Parathyroid adenoma (tissue), 2 donors: Measurements from ENCODE around the gene TRMT1L.
"Not testable (repeated sequence)": the region's sequence is repeated elsewhere in the genome, so short reads cannot be mapped to it uniquely, and the experiment has no call there.

Experiments used
- H2AFZ ChIP-seq: fragments of 300-600 bp; sonication (generic); one replicate; pipeline ENCODE4 v1.7.0; 2017; ENCODE audit warnings: antibody characterized with exemption, mild to moderate bottlenecking
- H3K27ac ChIP-seq: fragments of 300-600 bp; sonication (generic); one replicate; pipeline ENCODE4 v1.7.0; 2017
- H3K27me3 ChIP-seq: fragments of 300-600 bp; sonication (generic); one replicate; pipeline ENCODE4 v1.7.0; 2017; ENCODE audit warnings: low read length; ENCODE audit not compliant: control insufficient read depth, insufficient read depth
- H3K36me3 ChIP-seq: fragments of 300-600 bp; sonication (generic); one replicate; pipeline ENCODE4 v1.7.0; 2017; ENCODE audit warnings: low read length; ENCODE audit not compliant: control insufficient read depth, insufficient read depth
- H3K4me1 ChIP-seq: fragments of 300-600 bp; sonication (generic); one replicate; pipeline ENCODE4 v1.7.0; 2017; ENCODE audit warnings: control low read depth
- H3K4me2 ChIP-seq: fragments of 300-600 bp; sonication (generic); one replicate; pipeline ENCODE4 v1.7.0; 2017; ENCODE audit warnings: low read length
- H3K4me3 ChIP-seq: fragments of 300-600 bp; sonication (generic); one replicate; pipeline ENCODE4 v1.7.0; 2017; ENCODE audit warnings: low read depth, low read length
- H3K79me2 ChIP-seq: fragments of 300-600 bp; sonication (generic); one replicate; pipeline ENCODE4 v1.7.0; 2017; ENCODE audit warnings: control low read depth
- H3K9ac ChIP-seq: fragments of 300-600 bp; sonication (generic); one replicate; pipeline ENCODE4 v1.7.0; 2017; ENCODE audit warnings: mild to moderate bottlenecking
- H3K9me3 ChIP-seq: fragments of 300-600 bp; sonication (generic); one replicate; pipeline ENCODE4 v1.7.0; 2017; ENCODE audit warnings: low read length; ENCODE audit not compliant: control insufficient read depth
- TF ChIP-seq, protein P1 (sequence below): fragments of 300-600 bp; sonication (generic); IDR thresholded peaks from one replicate; pipeline ENCODE4 v1.7.0; 2017; ENCODE audit warnings: antibody characterized with exemption, mild to moderate bottlenecking
- donor health status: primary hyperparathyroidism.

The TRMT1L gene, protein sequence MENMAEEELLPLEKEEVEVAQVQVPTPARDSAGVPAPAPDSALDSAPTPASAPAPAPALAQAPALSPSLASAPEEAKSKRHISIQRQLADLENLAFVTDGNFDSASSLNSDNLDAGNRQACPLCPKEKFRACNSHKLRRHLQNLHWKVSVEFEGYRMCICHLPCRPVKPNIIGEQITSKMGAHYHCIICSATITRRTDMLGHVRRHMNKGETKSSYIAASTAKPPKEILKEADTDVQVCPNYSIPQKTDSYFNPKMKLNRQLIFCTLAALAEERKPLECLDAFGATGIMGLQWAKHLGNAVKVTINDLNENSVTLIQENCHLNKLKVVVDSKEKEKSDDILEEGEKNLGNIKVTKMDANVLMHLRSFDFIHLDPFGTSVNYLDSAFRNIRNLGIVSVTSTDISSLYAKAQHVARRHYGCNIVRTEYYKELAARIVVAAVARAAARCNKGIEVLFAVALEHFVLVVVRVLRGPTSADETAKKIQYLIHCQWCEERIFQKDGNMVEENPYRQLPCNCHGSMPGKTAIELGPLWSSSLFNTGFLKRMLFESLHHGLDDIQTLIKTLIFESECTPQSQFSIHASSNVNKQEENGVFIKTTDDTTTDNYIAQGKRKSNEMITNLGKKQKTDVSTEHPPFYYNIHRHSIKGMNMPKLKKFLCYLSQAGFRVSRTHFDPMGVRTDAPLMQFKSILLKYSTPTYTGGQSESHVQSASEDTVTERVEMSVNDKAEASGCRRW

DNA sequence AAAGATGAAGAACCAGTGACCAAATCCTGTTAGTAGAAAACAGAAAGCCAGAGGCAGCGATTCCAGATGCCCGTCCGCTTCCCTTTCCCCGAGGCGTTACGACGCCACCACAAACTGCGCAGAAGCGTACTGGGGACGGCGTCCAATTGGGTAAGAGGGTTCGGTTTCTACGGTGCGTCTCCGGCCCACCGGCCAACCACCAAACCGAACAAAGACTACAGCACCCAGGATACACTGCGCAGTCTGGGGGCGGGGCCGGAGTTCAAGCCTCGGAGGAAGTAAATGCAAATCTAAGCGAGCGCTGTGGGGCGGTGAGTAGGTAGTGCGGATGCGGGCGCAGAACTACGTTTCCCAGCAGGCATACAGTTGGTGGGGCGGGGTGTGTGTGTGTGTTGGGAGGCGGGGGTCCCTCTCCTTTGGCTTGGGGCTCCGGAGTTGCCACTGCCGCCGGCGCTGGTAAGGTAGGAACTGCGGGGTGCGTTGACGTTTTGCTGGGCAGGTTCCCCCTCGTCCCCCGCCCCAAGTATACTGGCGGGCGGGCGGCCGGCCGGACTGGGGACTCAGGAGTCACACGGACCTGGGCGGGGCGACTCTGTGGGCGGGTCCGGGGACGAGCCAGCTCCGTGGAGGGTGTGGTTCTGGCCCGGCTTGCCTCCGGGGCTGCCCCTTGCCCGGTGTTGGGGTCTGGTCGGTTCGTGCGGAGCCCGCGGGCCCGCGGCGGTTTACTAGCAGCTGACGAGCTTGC is at the start of gene TRMT1L, which contains the start of gene SWT1:
Gene TRMT1L (minus strand): TSS at position 100 of the 745 bp plus-strand sequence. CDS start 241 bp downstream, outside the sequence.
Gene SWT1 (plus strand): TSS at position 314 of the 745 bp plus-strand sequence. CDS start 3,675 bp downstream, outside the sequence.
- no peaks in the 10 kb centered on the region for H3K9me3 ChIP-seq
- TF ChIP-seq, protein P1, sequence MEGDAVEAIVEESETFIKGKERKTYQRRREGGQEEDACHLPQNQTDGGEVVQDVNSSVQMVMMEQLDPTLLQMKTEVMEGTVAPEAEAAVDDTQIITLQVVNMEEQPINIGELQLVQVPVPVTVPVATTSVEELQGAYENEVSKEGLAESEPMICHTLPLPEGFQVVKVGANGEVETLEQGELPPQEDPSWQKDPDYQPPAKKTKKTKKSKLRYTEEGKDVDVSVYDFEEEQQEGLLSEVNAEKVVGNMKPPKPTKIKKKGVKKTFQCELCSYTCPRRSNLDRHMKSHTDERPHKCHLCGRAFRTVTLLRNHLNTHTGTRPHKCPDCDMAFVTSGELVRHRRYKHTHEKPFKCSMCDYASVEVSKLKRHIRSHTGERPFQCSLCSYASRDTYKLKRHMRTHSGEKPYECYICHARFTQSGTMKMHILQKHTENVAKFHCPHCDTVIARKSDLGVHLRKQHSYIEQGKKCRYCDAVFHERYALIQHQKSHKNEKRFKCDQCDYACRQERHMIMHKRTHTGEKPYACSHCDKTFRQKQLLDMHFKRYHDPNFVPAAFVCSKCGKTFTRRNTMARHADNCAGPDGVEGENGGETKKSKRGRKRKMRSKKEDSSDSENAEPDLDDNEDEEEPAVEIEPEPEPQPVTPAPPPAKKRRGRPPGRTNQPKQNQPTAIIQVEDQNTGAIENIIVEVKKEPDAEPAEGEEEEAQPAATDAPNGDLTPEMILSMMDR, result no peak
- no peaks in the 10 kb centered on the region for H3K36me3 ChIP-seq
- H3K27me3 ChIP-seq, result no peaks in the 10 kb centered on the region
- no peaks in the 10 kb centered on the region for H3K79me2 ChIP-seq
- peaks cover 6% of the 10 kb centered on the region for H3K4me1 ChIP-seq
- peak within 1 kb of the TSS; percentile 76 for H2AFZ ChIP-seq
- peak within 1 kb of the TSS; percentile 90 for H3K4me2 ChIP-seq
- peak within 1 kb of the TSS; percentile 84 for H3K9ac ChIP-seq
- H3K4me3 ChIP-seq, result peak within 1 kb of the TSS; percentile 87
- H3K27ac ChIP-seq, result peak within 1 kb of the TSS; percentile 95

DNA sequence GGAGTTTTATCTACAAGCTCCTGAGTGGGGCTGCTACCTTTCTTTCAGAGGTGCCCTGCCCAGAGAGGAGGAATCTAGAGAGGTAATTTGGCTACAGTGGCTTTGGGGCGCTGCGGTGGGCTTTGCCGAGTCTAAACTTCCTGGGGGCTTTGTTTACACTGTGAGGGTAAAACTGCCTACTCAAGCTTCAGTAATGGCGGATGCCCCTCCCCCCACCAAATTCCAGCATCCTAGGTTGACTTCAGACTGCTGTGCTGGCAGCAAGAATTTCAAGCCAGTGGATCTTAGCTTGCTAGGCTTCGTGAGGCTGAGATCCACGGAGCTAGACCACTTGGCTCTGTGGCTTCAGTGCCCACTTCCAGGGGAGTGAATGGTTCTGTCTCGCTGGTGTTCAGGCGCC is 44.1 kb upstream of the TRMT1L start:
- H3K4me3 ChIP-seq, result no peak overlapping the region
- H3K36me3 ChIP-seq, result no peaks in the 10 kb centered on the region
- no peak overlapping the region for H3K27ac ChIP-seq
- no peaks in the 10 kb centered on the region for H3K79me2 ChIP-seq
- H3K9ac ChIP-seq, result no peak overlapping the region
- TF ChIP-seq, protein P1, result no peak
- H3K9me3 ChIP-seq, result no peaks in the 10 kb centered on the region
- no peak overlapping the region for H3K4me2 ChIP-seq
- no peaks in the 10 kb centered on the region for H3K4me1 ChIP-seq
- no peak overlapping the region for H2AFZ ChIP-seq
- no peaks in the 10 kb centered on the region for H3K27me3 ChIP-seq

DNA sequence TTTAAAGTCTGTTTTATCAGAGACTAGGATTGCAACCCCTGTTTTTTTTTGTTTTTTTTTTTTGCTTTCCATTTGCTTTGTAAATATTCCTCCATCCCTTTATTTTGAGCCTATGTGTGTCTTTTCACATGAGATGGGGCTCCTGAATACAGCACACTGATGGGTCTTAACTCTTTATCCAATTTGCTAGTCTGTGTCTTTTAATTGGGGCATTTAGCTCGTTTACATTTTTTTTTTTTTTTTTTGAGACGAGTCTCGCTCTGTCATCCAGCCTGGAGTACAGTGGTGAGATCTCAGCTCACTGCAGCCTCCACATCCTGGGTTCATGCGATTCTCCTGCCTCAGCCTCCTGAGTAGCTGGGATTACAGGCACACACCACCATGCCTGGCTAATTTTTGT is 42.0 kb upstream of the TRMT1L start:
- not testable (repeated sequence) for H3K4me3 ChIP-seq, H3K36me3 ChIP-seq, H3K27me3 ChIP-seq, H3K9ac ChIP-seq, H3K27ac ChIP-seq, H3K4me2 ChIP-seq, H3K4me1 ChIP-seq, H3K79me2 ChIP-seq, H2AFZ ChIP-seq, H3K9me3 ChIP-seq

DNA sequence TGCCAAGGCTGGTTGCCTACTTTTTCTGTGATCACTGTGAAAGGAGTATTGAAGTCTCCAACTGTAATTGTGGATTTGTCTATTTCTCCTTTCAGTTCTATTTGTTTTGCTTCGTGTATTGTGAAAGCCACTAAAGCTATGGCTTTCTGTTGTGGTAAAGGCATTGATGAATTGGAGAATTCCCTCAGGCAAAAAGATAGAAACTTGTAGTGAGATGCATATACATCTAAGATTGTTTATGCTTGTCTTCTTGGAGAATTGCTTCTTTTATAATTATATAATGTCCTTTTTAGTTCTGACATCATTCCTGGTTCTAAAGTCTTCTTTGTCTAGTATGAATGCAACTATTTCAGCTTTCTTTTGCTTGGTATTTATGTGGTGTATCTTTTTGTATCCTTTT is 37.0 kb upstream of the TRMT1L start:
- no peaks in the 10 kb centered on the region for H3K36me3 ChIP-seq
- TF ChIP-seq, protein P1, result no peak

More for the DNA sequence above, 37.0 kb upstream of the TRMT1L start:
- H3K4me1 ChIP-seq, result no peaks in the 10 kb centered on the region
- no peak overlapping the region for H3K4me2 ChIP-seq
- H2AFZ ChIP-seq, result no peak overlapping the region
- no peak overlapping the region for H3K9ac ChIP-seq
- no peak overlapping the region for H3K27ac ChIP-seq
- no peak overlapping the region for H3K4me3 ChIP-seq
- H3K27me3 ChIP-seq, result no peaks in the 10 kb centered on the region
- no peaks in the 10 kb centered on the region for H3K9me3 ChIP-seq
- no peaks in the 10 kb centered on the region for H3K79me2 ChIP-seq
